ENCODE data around the gene GPR61.

The GPR61 gene

GRCh38 chr1:109592916-109593315 lies 53.2 kb downstream of the GPR61 start:
- H3K27me3 ChIP-seq (ENCODE audit: control insufficient read depth in 5 of 5, insufficient read depth in 4 of 5, low read length in 5 of 5): no peaks in the 10 kb centered on the region
- no peaks in the 10 kb centered on the region for H3K9me3 ChIP-seq (ENCODE audit: control insufficient read depth in 5 of 5, low read length in 5 of 5)
- H3K36me3 ChIP-seq (ENCODE audit: control insufficient read depth in 5 of 5, insufficient read depth in 5 of 5, low read length in 5 of 5): peaks cover 36 to 79% (median 60%) of the 10 kb centered on the region in 5 donors
- no peak overlapping the region for H3K9ac ChIP-seq (ENCODE audit: low read length in 5 of 5)
- no peak overlapping the region for H3K27ac ChIP-seq (ENCODE audit: low read depth, low read length)
- H3K4me3 ChIP-seq (ENCODE audit: low read depth in 1 of 5, low read length in 5 of 5): no peak overlapping the region
- H3K4me1 ChIP-seq (ENCODE audit: control insufficient read depth in 5 of 5, insufficient read depth in 5 of 5, low read length in 5 of 5): no peaks in the 10 kb centered on the region

- no peaks in the 10 kb centered on the region for H3K27me3 ChIP-seq (ENCODE audit: control insufficient read depth in 5 of 5, insufficient read depth in 4 of 5, low read length in 5 of 5)
- H3K9ac ChIP-seq (ENCODE audit: low read length in 5 of 5): no peak overlapping the region
- H3K27ac ChIP-seq (ENCODE audit: low read depth, low read length): no peak overlapping the region
- no peaks in the 10 kb centered on the region for H3K9me3 ChIP-seq (ENCODE audit: control insufficient read depth in 5 of 5, low read length in 5 of 5)
- H3K36me3 ChIP-seq (ENCODE audit: control insufficient read depth in 5 of 5, insufficient read depth in 5 of 5, low read length in 5 of 5): peaks cover 26 to 60% (median 48%) of the 10 kb centered on the region in 5 donors
- H3K4me1 ChIP-seq (ENCODE audit: control insufficient read depth in 5 of 5, insufficient read depth in 5 of 5, low read length in 5 of 5): no peaks in the 10 kb centered on the region
- no peak overlapping the region for H3K4me3 ChIP-seq (ENCODE audit: low read depth in 1 of 5, low read length in 5 of 5)
Observed at GRCh38 chr1:109595531-109595930, 55.9 kb downstream of the GPR61 start.

All from subcutaneous abdominal adipose tissue (tissue), 5 donors.